ENCODE data around the gene PRXL2C.

The PRXL2C gene

GRCh38 chr9:96620181-96620514, 35.0 kb downstream of the PRXL2C start:
- Histone ChIP-seq H3F3A (ENCODE audit: low read depth) (no peaks in the 10 kb centered on the region), H3K9me3 (ENCODE audit: insufficient read depth, low read depth, low read length) (no peaks in the 10 kb centered on the region), H3K4me3 (ENCODE audit: low read length, poor library complexity, severe bottlenecking) (no peak overlapping the region), H3K4me2 (ENCODE audit: low read depth, low read length, poor library complexity, severe bottlenecking) (no peak overlapping the region), H3K9me2 (replicated peaks; ENCODE audit: low read depth, low read length) (no peaks in the 10 kb centered on the region), H4K20me1 (ENCODE audit: insufficient read depth, low read length, poor library complexity, severe bottlenecking) (no peaks in the 10 kb centered on the region), H3K9ac (ENCODE audit: low read depth, low read length, poor library complexity, severe bottlenecking) (no peak overlapping the region), H2AFZ (ENCODE audit: low read length) (no peak overlapping the region), H3K79me2 (ENCODE audit: insufficient read depth, low read length) (no peaks in the 10 kb centered on the region), H3K36me3 (ENCODE audit: insufficient read depth, low read length) (no peaks in the 10 kb centered on the region), H3K4me1 (ENCODE audit: insufficient read depth, low read length, poor library complexity, severe bottlenecking) (peaks cover 9% of the 10 kb centered on the region), H3K27me3 (ENCODE audit: insufficient read depth, low read length, poor library complexity, severe bottlenecking) (no peaks in the 10 kb centered on the region)
- TF ChIP-seq CTCF (conservative IDR thresholded peaks at IDR 0.05; ENCODE audit: low read length) (no peak), EZH2phosphoT487 (IDR thresholded peaks at IDR 0.05; ENCODE audit: borderline replicate concordance) (no peak)

GRCh38 chr9:96619491-96620180, 35.5 kb downstream of the PRXL2C start, which contains the start of gene CDC14B:
Gene CDC14B, minus strand, starts transcription at chr9:96619843. Its CDS starts 465 bp downstream, at chr9:96619378.
- Histone ChIP-seq H3K4me2 (ENCODE audit: low read depth, low read length, poor library complexity, severe bottlenecking) (no peak within 1 kb of the TSS), H3K9ac (ENCODE audit: low read depth, low read length, poor library complexity, severe bottlenecking) (no peak within 1 kb of the TSS), H2AFZ (ENCODE audit: low read length) (no peak within 1 kb of the TSS)

GRCh38 chr9:96619124-96619465, 36.0 kb downstream of the PRXL2C start:
- H2AFZ ChIP-seq (ENCODE audit: low read length) = no peak overlapping the region
- H3K4me1 ChIP-seq (ENCODE audit: insufficient read depth, low read length, poor library complexity, severe bottlenecking) = peaks cover 9% of the 10 kb centered on the region
- no peak overlapping the region for H3K4me3 ChIP-seq (ENCODE audit: low read length, poor library complexity, severe bottlenecking)
- no peaks in the 10 kb centered on the region for H4K20me1 ChIP-seq (ENCODE audit: insufficient read depth, low read length, poor library complexity, severe bottlenecking)
- H3K36me3 ChIP-seq (ENCODE audit: insufficient read depth, low read length) = no peaks in the 10 kb centered on the region
- H3K4me2 ChIP-seq (ENCODE audit: low read depth, low read length, poor library complexity, severe bottlenecking) = no peak overlapping the region
- no peaks in the 10 kb centered on the region for H3K27me3 ChIP-seq (ENCODE audit: insufficient read depth, low read length, poor library complexity, severe bottlenecking)
- H3F3A ChIP-seq (ENCODE audit: low read depth) = no peaks in the 10 kb centered on the region
- TF ChIP-seq EZH2phosphoT487 (IDR thresholded peaks at IDR 0.05; ENCODE audit: borderline replicate concordance) (no peak), CTCF (conservative IDR thresholded peaks at IDR 0.05; ENCODE audit: low read length) (no peak)
- H3K79me2 ChIP-seq (ENCODE audit: insufficient read depth, low read length) = no peaks in the 10 kb centered on the region
- H3K9me3 ChIP-seq (ENCODE audit: insufficient read depth, low read depth, low read length) = no peaks in the 10 kb centered on the region
- no peaks in the 10 kb centered on the region for H3K9me2 ChIP-seq (replicated peaks; ENCODE audit: low read depth, low read length)
- no peak overlapping the region for H3K9ac ChIP-seq (ENCODE audit: low read depth, low read length, poor library complexity, severe bottlenecking)

More at GRCh38 chr9:96619491-96620180, 35.5 kb downstream of the PRXL2C start, which contains the start of gene CDC14B:
- no peak for TF ChIP-seq CTCF (conservative IDR thresholded peaks at IDR 0.05; ENCODE audit: low read length)
- Histone ChIP-seq H3F3A (ENCODE audit: low read depth) (no peaks in the 10 kb centered on the region), H3K79me2 (ENCODE audit: insufficient read depth, low read length) (no peaks in the 10 kb centered on the region), H3K9me2 (replicated peaks; ENCODE audit: low read depth, low read length) (no peaks in the 10 kb centered on the region), H3K4me3 (ENCODE audit: low read length, poor library complexity, severe bottlenecking) (no peak within 1 kb of the TSS), H3K36me3 (ENCODE audit: insufficient read depth, low read length) (no peaks in the 10 kb centered on the region), H3K4me1 (ENCODE audit: insufficient read depth, low read length, poor library complexity, severe bottlenecking) (peaks cover 9% of the 10 kb centered on the region), H3K9me3 (ENCODE audit: insufficient read depth, low read depth, low read length) (no peaks in the 10 kb centered on the region), H3K27me3 (ENCODE audit: insufficient read depth, low read length, poor library complexity, severe bottlenecking) (no peaks in the 10 kb centered on the region), H4K20me1 (ENCODE audit: insufficient read depth, low read length, poor library complexity, severe bottlenecking) (no peaks in the 10 kb centered on the region)

Data from Loucy (cell line).